HL-60/S4 (cell line): ENCODE measurements around the gene USP40.

Experiments used
- in situ Hi-C: fragments of 300-500 bp; cut with MboI; formaldehyde crosslinking; loops from 2 replicates; pipeline ENCODE4 v1.14.3; 2022; ENCODE audit warnings: low sequenced_read_pairs

USP40 gene

GRCh38 chr2:233476651-233477547 is 89.7 kb downstream of the USP40 start:
- in situ Hi-C loops = no loop called here

GRCh38 chr2:233476063-233476410 is 90.5 kb downstream of the USP40 start:
- in situ Hi-C loops = no loop called here

DNA sequence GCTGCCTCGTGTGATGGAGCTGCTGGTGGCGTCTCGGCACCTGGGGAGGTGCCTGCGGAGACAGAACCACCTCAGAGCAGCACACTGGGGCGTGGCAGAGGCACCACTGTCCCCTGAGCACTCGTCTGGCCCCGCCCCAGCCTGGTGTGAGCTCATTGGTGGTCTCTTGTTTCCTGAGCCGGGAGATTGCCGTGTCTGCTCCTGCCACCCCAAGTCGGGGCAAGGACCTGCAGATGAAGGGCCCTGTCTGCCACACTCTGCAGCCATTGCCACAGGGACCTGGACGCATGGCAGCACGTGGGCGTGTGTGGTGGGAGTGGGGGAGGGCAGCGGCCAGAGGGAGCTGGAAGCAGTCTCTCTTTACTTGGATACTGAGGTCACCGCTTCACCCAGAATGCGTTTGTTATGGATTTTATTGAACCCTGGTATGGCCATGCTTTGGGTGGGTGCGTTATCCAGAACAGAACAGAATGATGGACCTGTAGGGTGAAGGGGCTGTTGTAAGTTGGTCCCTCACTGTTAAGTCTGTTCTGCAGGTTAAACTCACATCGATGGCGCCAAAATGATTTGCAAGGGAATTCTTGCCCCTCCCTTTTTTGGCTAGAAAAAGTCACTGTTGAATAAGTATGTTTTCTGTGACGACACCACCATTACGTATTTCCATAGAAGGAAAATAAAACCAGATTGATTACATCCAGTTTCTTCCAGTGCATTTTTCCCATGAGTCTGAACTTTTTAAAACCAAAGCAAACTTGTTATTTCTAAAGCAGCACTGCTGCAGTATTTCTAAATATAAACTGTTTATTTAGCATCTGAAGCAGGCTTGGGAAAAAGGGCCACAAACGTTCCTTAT is 92.0 kb downstream of the USP40 start:
- in situ Hi-C loops = no loop called here

GRCh38 chr2:233473878-233474277 is 92.7 kb downstream of the USP40 start:
- in situ Hi-C loops = no loop called here

GRCh38 chr2:233473386-233473791 is 93.2 kb downstream of the USP40 start:
- in situ Hi-C loops = no loop called here

DNA sequence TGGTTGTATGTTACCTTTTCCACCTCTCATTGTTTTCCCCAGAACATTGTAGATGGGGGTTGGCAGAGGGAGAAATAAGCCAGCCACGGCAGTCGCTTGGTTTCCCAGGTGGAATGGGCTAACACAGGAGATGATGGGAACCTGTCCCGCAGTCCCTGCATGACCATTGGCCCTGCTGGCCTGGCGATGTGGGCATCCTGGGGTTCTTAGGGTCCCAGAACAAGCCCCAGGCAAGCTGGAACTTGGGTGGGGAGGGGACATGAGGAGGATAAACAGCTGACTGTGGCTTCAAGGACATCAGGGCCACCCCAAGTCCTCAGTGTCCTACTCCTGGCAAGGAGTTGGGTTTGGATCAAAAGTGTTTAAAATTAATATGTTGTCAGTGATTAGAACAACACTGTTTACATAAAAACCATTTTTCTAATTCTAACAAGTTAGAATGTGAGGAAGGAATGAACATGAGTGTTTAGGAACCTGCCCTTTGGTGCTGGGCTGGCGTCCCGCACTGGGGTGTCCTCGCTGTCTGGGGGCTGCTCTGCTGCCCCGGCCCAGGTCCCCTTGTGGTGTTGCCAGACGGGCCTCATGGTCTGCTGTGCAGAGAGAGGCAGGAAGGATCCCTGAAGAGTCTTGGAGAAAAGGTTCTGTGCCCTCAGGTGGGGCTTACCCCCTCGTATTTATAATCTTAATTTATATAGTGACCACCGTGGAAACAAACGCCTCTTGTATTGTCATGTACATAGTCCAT is 95.1 kb downstream of the USP40 start:
- in situ Hi-C loops = no loop called here

- in situ Hi-C loops = no loop called here
These were observed 95.7 kb downstream of the USP40 start for GRCh38 chr2:233470839-233471238.

- in situ Hi-C loops = no loop called here
These were observed 96.4 kb downstream of the USP40 start for GRCh38 chr2:233470011-233470687.

- in situ Hi-C loops = no loop called here
These were observed 97.1 kb downstream of the USP40 start for GRCh38 chr2:233469261-233470010.

DNA sequence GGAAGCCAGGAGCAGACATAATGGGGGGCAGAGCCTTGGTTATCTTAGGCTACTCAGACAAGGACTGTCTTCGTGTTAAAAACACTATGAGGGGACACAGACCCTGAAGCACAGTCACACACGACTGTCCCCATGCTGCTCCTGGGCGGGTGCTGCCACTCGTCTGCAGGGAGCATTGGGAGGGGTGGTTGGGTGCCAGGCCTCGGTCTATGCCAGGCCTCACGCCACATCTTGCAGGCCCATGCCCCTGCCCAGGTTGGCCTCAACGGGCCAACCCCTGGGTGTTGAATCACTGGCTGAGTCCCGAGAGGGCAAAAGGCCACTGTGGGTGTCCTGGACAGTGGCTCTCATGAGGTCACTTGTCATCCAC is 97.9 kb downstream of the USP40 start:
- in situ Hi-C loops = no loop called here

DNA sequence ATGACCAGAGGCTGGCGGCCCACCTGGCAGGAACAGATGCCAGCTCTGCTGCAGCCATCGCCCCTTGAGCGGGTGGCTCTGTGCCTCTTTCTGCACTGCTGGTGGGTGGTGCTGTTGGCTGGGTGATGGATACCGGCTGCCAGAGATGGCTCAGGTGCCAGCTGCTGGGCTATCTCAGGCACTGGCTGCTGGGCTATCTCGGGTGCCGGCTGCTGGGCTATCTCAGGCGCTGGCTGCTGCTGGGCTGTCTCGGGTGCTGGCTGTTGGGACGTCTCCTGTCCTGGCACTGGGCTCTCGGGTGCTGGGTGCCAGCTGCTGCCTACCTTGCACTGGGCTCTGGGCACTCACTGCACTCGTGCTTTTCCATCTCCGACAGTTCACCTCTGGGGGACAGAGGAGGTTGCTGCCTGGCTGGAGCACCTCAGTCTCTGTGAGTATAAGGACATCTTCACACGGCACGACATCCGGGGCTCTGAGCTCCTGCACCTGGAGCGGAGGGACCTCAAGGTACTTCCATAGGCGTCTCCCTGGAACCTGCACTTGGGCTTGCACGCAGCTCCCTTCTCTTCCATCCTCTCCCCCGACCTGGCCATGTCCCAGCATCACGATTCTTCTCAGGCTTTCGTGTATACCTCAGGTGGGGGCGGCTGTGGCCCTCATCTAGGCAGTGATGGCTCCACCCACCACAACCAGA is 98.4 kb downstream of the USP40 start:
- in situ Hi-C loops = no loop called here

DNA sequence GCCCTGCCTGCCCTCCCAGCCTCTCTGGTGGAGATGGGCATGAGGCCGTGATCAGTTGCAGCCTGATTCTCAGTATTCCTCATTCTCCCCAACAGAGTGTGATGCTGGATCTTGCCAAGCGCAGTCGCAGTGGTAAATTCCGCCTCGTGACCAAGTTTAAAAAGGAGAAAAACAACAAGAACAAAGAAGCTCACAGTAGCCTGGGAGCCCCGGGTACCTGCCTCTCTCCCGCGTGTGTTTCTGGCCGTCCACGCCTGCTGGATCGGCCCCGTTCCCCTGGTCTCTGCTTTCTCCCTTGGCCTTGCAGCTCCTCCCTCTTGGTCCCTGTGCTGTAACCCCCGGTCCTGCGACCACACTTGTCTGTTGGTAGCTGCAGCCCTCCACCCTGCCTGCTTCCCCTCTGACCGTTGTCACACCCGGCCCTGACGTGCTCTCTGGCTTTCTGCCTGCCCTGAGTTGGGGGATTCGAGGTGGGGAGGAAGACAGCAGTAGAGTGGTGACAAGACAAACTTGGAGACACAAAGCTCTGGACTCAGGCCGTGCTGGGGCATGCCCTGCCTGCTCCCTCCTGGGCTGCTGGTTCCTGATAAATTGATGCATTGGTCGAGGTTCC is 99.5 kb downstream of the USP40 start:
- in situ Hi-C loops = no loop called here

- in situ Hi-C loops = no loop called here
These were observed 101.9 kb downstream of the USP40 start for GRCh38 chr2:233464531-233465240.

- in situ Hi-C loops = no loop called here
These were observed 102.5 kb downstream of the USP40 start for GRCh38 chr2:233464056-233464455.

- in situ Hi-C loops = no loop called here
These were observed 103.0 kb downstream of the USP40 start for GRCh38 chr2:233463586-233463985.

DNA sequence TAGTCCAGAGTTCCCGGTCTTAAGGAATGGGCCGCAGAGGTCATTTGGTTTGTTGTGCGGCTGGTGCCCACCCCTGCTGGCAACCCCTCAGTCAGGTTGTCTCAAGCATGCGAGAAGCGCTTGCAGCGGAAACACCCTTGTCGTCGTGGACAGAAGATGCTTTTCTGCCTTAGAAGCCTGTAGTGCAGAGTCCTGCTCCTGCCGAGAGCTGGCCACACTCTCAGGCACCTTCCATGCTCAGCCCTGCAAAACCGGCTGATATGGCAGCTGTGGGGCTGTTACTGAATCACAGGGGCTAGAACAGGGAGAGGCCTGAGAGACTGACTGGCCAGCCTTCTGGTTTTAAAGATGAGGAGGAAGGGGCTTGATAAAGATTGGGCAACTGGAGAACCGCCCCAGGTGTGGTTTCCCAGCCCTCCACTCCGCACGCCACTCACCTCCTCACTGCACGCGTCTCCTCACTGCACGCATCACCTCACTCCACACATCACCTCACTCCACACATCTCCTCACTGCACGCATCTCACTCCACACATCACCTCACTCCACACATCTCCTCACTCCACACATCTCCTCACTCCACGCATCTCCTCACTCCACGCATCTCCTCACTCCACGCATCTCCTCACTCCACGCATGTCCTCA is 103.6 kb downstream of the USP40 start:
- in situ Hi-C loops = no loop called here

DNA sequence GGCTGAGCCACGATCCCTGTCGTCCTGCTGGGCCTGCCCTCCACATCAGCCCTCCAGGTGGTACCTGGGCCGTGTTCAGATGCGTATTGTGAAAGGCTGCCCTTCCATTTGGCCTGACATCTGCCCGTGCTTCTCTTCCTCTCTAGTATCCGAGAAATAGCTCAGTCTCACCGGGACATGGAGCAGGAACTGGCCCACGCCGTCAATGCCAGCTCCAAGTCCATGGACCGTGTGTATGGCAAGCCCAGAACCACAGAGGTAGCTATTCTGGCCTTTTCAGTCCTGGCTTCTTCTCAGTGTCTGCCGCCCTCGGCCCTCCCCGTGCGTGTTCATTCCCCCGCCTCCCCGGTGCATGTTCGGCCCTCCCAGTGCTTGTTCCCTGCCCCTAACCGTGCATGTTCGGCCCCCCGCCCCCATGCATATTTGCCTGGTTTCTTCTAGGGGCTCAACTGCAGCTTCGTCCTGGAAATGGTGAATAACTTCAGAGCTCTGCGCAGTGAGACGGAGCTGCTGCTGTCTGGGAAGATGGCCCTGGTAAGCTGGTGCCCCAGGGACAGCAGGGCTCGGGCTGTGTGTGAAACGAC is 104.3 kb downstream of the USP40 start:
- in situ Hi-C loops = no loop called here

GRCh38 chr2:233461481-233461891 is 105.1 kb downstream of the USP40 start:
- in situ Hi-C loops = no loop called here
